Measurements from ENCODE around the gene MAP4K2. TPM values are rescaled to one million over a fixed set of nuclear protein-coding genes. Genes with fewer than 3 reads are reported as not detected.

Gene MAP4K2
- total and polyA plus RNA-seq, 9 of the 15 experiments (the other 6 are each of a cell fraction or from before 2014, with no cell fraction given), result 0.13 to 14.5 (median 7.3) TPM

GRCh38 chr11:64764753-64765152 is 38.3 kb downstream of the MAP4K2 start:
- no peak for DNase-seq (ENCODE audit: extremely low read depth in 1 of 4, low spot score in 3 of 4)
- peak overlapping the region in 1 of 2 experiments; percentile 83; a peak in 1 of 4 replicates for H3K9ac ChIP-seq (ENCODE audit: insufficient read depth in 1 of 2, low read depth in 2 of 2, low read length in 2 of 2)
- H3K4me1 ChIP-seq (replicated peaks in 1 of 2; ENCODE audit: control insufficient read depth in 2 of 2, insufficient read depth in 2 of 2, low read length in 2 of 2), result peaks cover 16 to 54% of the 10 kb centered on the region in 2 experiments
- no peak for TF ChIP-seq KAT7 (CRISPR knock-in tag; IDR thresholded peaks at IDR 0.05; ENCODE audit: borderline replicate concordance)
- WGBS (ENCODE audit: insufficient coverage, low coverage, missing lambda C conversion rate), result 92% methylated on average over 8 of the region's 8 CpGs
- H3K79me2 ChIP-seq (ENCODE audit: control insufficient read depth, insufficient read depth, low read length), result peaks cover 26% of the 10 kb centered on the region
- no peaks in the 10 kb centered on the region for H3K27me3 ChIP-seq (ENCODE audit: control insufficient read depth in 2 of 2, insufficient read depth in 2 of 2, low read length in 2 of 2)
- CTCF ChIA-PET (ENCODE audit: low intra/inter-chr PET ratio), result no interaction called here
- POLR2A ChIA-PET, result interaction anchor here (0.8 to 7.9 kb wide), 3 partner anchors 8 to 117 kb away, joined by 4 to 168 read pairs (median 5); partner anchors contain the start of gene SF1
- no peak for ATAC-seq
- FAIRE-seq, result no peak
- in situ Hi-C loops (cut with MboI) (no loop called here), intact Hi-C loops (cut with micrococcal nuclease) (no loop called here)
- H3K9me1 ChIP-seq (ENCODE audit: control insufficient read depth, insufficient read depth, low read length), result peaks cover 10% of the 10 kb centered on the region
- H3K27ac ChIP-seq (ENCODE audit: extremely low read depth, low read depth, low read length), result 0 out of 3 replicates have a peak overlapping the region, but pooled peaks have one; percentile 8
- TSS peak; percentile 38 for BruUV-seq (replicated peaks)
- H3K9me3 ChIP-seq (replicated peaks; ENCODE audit: control insufficient read depth, insufficient read depth, low read depth, low read length), result no peaks in the 10 kb centered on the region
- H2AFZ ChIP-seq (ENCODE audit: low read depth, low read length), result no peak overlapping the region
- H4K20me1 ChIP-seq (replicated peaks; ENCODE audit: control insufficient read depth, insufficient read depth, low read length), result peaks cover 49% of the 10 kb centered on the region
- H3K4me3 ChIP-seq, result no peak overlapping the region
- H3K4me2 ChIP-seq (ENCODE audit: insufficient read depth, low read length), result no peak overlapping the region
- peaks cover 78% of the 10 kb centered on the region for H3K36me3 ChIP-seq (ENCODE audit: control insufficient read depth, insufficient read depth, low read length)

GRCh38 chr11:64764040-64764611 is 38.9 kb downstream of the MAP4K2 start:
- no peak for FAIRE-seq
- ChIA-PET CTCF (ENCODE audit: low intra/inter-chr PET ratio) (no interaction called here), POLR2A (interaction anchor here (0.5 to 7.9 kb wide), 7 partner anchors 7 to 118 kb away, joined by 3 to 168 read pairs (median 5); partner anchors contain the start of gene SF1)
- H3K9ac ChIP-seq (ENCODE audit: insufficient read depth in 1 of 2, low read depth in 2 of 2, low read length in 2 of 2), result peak overlapping the region in 1 of 2 experiments; percentile 66; a peak in 1 of 4 replicates
- no peak overlapping the region for H2AFZ ChIP-seq (ENCODE audit: low read depth, low read length)
- H4K20me1 ChIP-seq (replicated peaks; ENCODE audit: control insufficient read depth, insufficient read depth, low read length), result peaks cover 43% of the 10 kb centered on the region
- 82% methylated on average over 11 of the region's 11 CpGs for WGBS (ENCODE audit: insufficient coverage, low coverage, missing lambda C conversion rate)
- no peak for ATAC-seq
- peaks cover 72% of the 10 kb centered on the region for H3K36me3 ChIP-seq (ENCODE audit: control insufficient read depth, insufficient read depth, low read length)
- no peak overlapping the region for H3K4me3 ChIP-seq
- peaks cover 10% of the 10 kb centered on the region for H3K9me1 ChIP-seq (ENCODE audit: control insufficient read depth, insufficient read depth, low read length)
- no peak overlapping the region for H3K4me2 ChIP-seq (ENCODE audit: insufficient read depth, low read length)
- H3K9me3 ChIP-seq (replicated peaks; ENCODE audit: control insufficient read depth, insufficient read depth, low read depth, low read length), result no peaks in the 10 kb centered on the region
- peaks cover 16 to 60% of the 10 kb centered on the region in 2 experiments for H3K4me1 ChIP-seq (replicated peaks in 1 of 2; ENCODE audit: control insufficient read depth in 2 of 2, insufficient read depth in 2 of 2, low read length in 2 of 2)
- in situ Hi-C loops (cut with MboI) (no loop called here), intact Hi-C loops (cut with micrococcal nuclease) (no loop called here)
- peak overlapping the region; percentile 62; the same call in 1 of the 3 replicates for H3K27ac ChIP-seq (ENCODE audit: extremely low read depth, low read depth, low read length)
- DNase-seq (ENCODE audit: extremely low read depth in 1 of 4, low spot score in 3 of 4), result no peak
- H3K27me3 ChIP-seq (ENCODE audit: control insufficient read depth in 2 of 2, insufficient read depth in 2 of 2, low read length in 2 of 2), result no peaks in the 10 kb centered on the region
- BruUV-seq (replicated peaks), result no TSS peak
- H3K79me2 ChIP-seq (ENCODE audit: control insufficient read depth, insufficient read depth, low read length), result peaks cover 19% of the 10 kb centered on the region
- TF ChIP-seq CBFB (CRISPR knock-in tag; IDR thresholded peaks at IDR 0.05), result no peak
- no peak for TF ChIP-seq NFXL1 (CRISPR knock-in tag; IDR thresholded peaks at IDR 0.05)
- 0 out of 2 replicates have a peak, but pooled peaks have one; percentile 19 for TF ChIP-seq ETS1 (conservative IDR thresholded peaks at IDR 0.05; ENCODE audit: control insufficient read depth, low read depth, low read length)
- TF ChIP-seq TAL1 (IDR thresholded peaks at IDR 0.05), result no peak

All from K562 (cell line).